ENCODE measurements around the gene HOXB7.

Gene HOXB7

DNA sequence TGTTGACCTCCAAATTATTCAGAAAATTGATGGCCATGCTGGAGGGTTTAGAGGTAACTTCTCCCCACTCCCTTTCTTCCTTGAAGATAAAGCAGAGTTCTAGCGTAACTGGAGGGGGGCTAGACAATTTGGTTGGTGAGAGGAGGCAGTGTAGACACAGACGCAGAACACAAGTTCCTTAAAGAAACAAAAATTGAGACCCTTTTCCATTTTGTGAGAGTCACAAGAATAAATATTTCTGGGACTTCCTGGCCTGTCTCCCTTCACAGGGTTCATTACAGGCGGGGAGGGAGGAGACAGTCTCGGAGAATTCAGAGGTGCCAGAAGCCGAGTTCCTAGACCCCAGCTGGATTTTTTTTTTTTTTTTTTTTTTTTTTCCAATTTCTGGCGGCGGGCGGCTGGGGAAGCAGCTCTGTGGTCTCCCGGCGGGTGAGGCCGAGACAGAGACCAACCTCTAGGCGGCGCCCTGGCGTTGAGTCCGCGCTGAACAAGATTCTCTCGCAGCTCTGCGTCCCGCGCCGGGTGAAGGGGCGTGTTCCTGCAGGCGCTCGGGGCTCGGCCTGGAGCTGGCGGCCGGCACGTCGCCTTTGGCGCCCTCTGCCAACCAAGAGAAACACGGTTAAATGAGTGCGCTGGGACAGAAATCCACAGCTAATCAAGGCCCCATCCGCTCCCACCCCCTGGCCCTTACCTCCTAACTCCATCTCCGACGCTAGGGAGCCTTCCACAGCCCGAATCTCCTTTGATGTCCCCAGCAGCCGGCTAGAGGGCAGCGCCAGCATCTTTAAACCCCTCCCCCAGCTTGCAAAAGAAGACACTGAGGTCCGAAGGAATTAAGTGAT lies 25.6 kb upstream of the HOXB7 start:
- peak in 5 of 6 experiments; percentile 22 to 50 (median 39) for DNase-seq

DNA sequence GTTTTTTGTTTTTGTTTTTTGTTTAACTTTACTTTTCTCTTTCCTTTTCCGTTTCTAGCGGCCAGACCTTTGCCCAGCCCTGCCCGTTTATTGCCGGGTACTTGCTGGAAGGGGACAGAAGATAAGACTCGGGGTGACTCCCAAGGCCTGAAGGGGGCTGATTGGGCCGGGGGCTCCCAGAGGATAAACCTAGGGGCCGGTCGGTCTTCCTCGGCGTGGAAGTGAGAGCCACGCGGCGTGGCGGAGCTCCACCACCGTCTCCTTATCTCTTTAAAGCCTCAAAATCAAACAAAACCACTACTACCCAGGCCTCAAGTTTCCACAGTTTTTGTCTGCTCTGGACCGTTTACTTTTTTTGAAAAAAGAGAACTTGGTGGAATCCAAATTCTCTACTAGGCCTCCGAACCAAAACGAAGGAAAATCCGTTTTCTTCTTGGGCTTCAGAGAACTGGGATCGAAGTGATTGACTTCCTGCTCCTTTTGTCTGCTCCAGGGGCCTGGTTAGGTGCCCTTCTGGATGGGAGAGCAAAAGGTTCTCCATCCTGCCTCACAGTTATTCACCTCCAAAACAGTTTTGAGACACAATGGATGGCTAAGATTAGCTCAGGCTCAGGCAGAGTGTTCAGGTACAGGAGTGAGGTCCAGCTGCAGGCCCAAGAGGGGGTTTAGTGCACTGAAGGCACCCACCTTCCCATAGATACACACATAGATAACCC lies 23.8 kb upstream of the HOXB7 start:
- no peak for DNase-seq

DNA sequence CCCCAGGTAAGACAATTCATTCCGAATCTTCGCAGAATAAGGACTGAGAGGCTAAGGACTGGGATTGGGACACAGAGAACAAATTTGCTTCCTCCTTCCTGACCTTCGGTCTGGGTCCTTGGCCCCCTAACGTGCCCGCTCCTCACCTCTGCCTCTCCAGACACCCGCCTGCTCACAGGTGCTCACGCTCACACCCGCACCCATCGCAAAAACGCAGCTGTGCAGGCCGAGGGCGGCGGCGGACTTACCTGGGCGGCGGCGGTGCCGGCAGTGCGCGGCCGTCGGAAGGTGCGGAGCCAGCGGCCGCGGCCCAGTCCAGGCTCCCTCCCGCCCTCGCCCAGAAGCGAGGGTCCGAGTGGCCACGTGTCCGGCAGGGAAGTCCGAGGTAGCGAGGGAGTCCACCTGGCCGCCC lies 22.5 kb upstream of the HOXB7 start:
- DNase-seq, result no peak

DNA sequence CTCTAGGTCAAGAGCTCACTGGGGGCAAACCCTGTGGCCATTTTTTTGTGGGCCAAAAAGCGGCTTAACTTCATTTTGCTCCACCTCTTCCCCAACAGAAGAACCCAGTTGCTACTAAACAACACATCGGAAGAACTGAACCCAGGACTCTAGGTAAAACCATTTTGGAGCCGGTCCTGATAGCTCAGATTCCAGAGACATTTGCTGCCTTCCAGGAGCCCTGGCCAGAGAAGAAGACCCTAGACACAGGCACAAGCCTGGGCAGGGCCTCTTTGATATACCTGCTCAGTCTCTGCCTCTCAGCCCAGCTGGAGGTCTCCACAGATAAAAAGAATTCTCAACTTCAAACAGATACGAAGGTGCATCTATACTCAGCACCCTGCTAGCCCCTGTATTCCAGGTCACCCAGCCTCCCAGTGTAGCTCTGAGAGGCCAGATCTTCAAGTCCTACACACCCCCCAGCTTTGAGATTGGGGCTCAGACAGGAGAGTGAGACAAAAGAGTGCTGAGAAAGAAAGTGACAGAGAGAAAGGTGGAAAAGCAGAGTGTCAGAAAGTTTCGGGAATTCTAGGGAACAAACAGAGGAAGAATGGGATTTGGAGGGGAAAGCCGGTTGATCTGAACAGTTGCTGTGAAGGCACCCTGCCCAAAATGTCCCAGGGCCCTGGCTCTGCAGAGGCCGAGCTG lies 21.9 kb upstream of the HOXB7 start:
- DNase-seq, result no peak

DNA sequence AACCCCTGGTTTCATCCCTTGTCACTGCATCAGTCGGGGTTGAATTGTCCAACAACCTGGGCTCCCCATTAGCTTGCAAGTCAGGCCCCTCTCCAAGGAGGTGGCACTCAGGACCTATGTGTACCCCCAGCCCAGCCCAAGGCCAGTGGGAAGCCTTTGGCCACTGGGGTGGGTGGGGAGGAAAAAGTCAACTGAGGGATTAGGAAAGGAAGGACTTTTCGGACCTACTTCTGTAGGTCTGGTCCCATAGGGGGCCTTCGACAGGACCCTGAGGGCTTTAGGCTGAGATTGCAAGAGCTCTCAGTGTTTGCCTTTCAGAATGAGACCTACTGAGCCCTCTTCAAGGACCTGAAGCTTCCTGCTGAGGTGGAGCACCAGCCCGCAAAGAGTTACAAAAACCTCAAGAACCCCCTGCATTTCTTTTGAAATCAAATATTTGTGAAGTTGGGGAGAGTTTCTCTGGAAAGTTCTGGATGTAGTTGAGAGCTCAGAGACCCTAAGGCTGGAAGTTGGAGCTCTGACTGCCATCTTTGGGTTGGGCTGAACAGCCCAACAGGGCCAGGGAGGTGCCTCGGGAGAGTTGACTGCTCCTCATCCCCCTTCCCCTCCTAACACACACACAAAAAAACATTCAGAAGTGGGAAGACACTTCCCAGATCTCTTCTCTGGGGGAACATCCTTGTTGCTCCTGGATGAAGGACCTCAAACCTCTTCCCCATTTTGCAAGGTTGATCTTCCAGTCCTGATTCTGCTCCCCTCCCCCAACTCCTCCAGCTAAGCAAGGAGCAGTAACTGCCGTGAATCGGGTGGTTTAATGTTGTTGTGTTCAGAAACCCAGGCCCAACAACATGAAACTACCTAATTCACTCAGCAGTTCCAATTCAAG lies 21.1 kb upstream of the HOXB7 start:
- DNase-seq, result no peak

DNA sequence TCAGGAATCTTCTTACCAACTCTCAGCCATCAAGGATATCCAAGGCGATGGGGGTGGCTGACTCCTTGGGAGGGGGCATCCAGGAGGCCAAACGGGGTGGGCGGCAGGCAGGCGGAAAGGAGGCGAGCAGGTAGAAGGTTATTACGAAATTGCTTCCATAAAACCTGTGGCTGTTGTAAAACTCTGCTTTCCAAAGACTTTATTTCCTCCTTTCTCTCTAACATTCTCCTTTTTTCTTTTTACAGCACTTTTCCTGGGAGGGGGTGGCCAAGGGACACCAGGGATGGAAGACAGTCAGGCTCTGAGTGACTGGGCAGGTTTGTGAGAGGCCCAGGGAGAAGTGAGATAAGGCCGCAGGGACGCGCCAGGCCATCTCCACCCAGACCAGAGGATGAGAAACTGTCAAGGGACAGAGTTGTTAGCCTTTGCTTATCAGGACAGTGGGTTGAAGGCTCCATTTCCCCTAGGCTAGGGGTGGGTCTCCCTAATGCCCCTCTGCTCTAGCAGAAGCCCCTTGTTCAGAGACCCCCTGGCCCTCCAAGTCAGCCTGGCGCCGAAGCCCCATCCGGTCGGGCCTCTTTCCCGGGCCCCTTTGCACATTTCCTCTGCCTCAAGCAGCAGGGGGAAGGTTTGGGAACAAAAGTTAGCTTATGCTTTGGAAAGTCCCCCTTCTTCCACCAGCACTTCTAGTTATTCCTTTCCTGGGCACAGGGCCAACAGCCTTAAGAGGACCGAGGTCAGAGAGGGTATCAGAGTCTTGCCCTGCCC lies 20.3 kb upstream of the HOXB7 start:
- DNase-seq, result no peak

DNA sequence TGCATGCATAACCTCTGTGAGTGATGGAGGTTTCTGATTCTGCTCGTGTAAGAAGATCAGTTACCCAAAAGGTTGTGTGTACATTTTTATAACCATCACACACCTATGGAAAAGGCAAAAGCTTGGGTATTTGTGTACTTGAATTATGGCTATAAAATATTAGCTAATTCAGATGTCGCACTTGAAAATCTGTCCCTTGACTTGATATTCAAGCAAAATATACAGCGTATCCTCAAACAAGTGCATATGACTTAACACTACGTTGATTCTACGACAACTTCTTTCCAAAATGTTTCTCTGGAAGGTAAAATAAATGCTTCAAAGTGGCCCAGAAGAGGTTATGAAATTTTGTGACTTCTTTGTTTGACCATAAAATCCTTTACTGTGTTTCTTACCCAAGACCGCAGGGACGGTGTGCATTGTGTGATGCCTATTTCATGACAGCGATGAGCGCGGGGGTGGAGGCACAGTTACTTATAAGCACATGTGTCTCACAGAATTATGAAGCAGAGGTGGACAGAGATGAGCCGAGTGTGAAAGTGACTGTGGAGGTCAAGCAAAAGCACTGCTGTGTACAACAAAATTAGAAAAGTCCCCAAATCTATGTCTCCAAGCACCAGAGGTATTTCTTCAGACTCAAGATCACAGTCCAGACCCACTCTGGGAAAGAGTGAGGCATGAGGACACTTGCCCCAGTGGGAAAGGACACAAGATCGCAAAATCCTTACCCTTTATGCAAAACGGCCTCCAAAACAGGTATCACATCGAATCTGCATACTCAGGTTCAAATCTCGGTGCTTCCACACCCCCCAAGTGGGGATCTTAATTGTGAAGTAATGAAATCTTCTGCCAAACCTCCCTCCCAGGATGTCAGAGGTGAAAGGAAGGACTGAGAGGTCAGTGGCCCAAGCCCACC lies 19.4 kb upstream of the HOXB7 start:
- no peak for DNase-seq

DNA sequence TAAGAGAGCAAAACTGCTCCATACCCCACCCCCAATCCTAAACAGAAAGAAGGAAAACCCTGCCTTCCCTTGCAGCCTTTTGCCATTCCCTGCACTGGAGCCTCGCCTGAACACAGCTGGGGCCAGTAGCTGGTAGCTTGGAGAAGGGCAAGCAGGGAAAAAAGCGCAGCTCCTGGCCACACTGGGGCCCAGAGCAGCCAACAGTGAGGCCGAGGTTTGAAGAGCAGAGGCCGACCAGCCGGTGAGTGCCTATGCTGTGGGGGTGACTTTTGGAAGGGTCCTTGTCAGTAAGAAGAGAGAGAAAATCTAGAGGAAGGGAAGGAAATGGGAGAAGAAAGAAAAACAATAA lies 18.6 kb upstream of the HOXB7 start:
- DNase-seq, result no peak

DNA sequence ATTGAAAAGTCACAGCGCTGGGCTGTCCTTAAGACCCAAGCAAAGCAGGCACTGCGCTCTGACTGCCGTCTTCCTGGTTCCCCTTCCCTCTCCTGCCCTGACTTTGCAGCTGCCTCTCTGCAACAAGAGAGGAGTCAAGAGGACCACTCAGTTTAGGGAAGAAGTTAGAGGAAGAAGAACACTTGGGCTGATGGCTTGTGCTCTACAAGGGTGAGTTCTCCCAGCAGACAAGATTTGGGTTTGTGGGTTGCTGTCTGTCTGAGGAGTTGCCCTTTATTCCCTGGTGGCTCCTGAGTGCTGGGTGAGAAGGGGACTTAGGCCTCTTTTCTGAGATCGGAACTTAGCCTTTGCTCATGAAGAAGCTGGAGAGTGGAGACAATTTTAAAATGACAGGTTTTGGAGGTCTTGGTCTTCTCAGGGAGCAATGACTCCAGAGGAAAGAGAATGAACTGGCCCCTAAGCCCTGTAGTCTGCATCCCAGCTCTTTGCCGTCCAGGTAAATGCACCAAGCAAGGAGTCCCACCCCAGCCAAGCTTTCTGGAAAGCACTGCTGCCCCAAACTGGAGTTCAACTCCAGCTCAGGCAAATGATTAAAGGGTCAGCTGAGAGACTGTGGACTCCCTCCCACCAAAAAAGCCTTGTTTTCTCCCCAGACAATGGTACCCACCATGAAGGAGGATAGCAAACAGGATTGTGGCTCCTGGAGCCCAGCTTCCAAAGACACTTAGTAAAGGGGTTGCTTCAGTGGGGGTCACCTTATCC lies 18.0 kb upstream of the HOXB7 start:
- DNase-seq, result no peak

DNA sequence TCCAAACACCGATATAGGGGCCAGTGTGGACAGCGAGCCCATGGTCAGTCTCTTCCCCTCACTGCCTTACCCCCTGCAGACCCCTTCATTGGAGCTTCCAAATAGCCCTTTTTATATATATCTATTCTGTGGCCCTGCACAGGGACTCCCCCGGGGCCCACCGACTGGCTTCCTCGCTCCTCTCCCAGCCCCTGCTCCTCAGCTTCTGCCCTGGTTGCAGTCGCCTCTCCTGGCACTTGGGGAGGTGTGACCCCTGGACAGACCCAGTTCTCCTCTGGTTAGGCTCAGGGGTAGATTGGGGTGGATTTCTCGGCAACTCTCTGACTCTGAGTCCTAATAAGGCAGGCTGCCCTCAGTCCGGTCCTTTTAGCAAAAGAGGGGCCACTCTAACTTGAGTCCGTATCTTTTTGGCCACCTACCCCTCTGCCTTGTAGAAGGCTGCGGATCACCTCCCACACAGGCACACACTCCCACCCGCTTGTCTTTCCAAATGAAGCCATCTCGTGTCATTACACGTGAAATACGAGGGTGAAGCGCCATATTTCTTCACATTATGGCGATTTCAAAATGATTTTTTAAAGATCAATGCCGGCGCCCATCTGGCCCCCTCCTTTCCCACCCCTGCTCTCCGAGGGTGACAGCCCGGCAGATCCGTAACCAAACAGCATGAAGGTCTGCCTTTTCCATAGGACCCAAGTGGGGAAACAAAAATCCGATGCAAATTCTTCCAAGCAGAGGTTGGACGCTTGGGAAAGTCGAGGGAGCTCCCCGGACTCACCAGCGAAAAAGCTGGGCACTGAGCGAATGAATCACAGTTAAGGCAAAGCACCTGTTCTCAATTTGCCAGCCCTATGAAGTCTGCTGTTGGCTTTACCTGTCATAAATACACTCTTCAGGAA lies 17.1 kb upstream of the HOXB7 start:
- no peak for DNase-seq

DNA sequence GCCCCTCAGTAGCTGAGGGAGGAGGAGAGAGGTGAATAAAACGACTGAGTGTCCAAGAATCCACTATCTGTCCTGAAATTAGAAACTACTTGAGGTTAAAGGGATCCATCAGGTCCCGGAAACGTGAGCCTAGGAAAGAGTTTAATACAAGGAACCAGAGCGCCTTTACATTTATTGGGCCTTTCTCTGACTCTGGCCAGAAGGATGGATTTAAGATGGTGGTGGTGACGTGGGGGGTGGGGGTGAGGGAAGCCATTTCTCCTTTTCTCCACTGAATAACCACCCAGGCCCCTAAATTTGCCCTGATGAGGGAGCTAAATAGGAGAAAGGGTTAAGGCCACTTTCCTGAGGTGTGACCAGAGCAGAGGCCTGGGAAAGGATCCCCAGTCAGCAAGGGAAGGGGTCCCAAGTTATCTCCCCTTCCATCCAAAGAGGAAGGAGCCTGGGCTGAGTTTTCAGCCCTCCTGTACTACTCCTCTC lies 16.3 kb upstream of the HOXB7 start:
- no peak for DNase-seq

DNA sequence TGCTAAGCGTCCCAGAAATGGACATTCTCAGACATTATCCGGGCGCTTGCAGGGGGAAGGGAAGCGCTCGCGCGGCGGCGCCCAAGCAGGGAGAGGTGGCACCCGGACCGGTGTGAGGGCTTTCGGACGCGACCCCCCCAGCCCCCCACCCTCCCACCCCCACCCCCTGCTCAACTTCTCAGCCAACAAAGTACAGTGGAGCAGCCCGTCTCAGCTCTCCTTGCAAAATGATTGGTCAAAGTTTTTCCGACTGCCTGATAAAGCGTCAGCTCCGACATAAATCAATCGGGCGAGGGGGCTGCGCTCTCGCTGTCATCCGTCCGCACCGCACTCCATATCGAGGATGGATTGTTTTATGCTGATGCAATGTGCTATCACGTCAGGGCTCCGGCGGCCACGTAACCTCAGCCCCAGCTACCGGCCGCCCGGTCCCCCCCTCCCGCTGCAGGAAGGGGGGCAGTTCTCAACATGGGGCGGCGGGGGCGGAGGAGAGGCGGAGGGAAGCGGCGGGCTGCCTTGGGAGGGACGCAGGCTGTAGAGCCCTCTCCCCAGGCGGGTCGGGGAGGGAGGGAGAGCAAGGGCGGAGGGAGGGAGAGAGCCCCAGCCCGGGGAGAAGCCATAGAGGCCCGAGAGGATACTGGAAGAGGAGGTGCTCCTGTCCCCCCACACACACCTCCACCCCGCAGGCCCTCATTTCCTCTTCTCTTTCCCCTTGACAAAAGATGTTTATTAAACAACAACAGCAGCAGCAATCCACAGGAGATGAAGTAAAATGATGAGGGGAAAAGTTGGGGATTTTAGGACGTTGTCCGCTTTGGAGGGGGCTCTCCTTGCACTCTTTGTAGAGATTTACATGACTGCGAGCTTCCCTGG lies 15.7 kb upstream of the HOXB7 start, which contains the start of gene HOXB9:
HOXB9 (minus strand) TSS at position 114 of the 873 bp plus-strand sequence; CDS start at position 25, 89 bp downstream.
- DNase-seq, result peak in 3 of 6 experiments; percentile 17 to 30 (median 25)

DNA sequence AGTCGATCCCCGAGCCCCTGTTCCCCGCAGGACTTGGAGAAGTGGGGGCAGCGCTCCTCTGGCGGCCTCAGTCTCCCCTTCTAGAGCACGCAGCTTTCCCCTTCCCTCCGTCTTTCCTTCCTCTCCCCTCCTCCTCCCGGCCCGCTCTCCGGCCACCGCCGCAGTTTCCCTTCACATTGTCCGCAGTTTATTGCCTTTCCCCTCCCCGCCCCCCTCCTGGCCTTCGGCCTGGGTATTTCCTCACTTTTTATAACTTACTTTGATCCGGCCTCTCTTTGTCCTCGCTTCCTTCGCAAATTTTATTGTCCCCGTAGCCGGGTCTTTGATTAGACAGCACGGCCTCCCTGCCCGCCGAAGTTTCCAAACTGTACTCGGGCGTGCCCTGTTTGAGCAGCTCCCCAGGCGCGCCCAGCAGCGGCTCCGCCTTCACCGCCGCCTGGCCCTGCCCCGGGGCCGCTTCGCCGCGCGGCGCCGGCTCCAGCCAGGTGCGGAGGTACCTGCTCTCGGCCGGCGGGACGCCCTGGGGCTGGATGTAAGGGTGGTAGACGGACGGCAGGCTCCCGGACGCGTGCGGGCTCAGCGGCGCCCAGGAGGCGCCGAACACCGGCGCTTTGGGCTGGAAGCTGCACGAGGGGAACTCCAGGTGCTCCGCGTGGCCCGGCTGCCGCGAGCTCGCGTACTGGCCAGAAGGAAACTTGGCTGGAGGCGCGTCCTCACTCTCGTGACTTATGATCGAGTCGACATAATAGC lies 14.9 kb upstream of the HOXB7 start:
- peak in 3 of 6 experiments; percentile 33 to 57 (median 44) for DNase-seq

DNA sequence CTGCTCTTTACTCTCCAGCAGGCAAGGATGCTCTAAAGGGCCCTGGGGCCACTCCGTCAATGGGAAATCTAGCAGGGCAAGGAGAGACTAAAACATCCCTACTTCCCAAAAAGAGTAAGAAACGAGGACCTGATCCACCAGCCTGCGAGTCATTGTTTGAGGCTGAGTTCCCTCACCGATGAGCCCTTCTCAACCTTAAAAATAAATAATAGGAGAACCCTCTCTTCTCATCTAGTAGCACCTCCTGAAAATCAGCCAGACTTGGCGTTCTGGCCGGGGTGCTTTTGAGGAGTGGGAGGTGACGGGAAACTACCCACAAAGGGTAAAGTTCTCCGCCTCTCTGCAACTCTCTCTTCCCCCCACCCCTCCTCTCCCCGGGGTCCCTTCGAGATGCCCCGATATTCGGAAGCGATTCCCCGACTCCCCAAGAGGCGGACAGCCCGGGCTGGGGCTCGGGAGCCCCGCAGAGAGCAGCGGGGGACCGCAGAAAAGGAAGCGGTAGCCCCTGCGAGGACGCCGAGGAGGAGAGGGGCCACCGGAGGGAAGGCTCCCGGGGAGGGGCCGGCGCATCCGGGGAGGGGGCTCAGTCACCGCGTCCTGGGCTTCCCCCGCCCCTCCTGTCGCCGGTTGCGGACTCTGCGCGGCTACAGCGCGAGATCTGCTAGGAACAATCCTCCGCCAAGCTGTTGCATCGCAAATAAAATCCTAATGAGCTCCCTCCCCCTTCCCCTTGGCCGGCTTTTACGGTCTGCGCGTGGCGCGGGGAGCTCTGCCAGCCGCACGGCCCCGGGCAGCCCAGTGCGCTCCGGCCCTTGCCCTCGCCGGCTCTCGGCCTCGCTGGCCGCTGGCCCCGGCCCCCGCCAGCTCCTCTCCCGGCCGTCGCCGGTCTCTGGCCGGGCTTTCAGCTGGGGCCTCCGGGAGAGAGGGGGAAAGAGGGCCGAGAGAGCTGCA lies 14.0 kb upstream of the HOXB7 start:
- DNase-seq, result peak in 1 of 6 experiments; percentile 29

DNA sequence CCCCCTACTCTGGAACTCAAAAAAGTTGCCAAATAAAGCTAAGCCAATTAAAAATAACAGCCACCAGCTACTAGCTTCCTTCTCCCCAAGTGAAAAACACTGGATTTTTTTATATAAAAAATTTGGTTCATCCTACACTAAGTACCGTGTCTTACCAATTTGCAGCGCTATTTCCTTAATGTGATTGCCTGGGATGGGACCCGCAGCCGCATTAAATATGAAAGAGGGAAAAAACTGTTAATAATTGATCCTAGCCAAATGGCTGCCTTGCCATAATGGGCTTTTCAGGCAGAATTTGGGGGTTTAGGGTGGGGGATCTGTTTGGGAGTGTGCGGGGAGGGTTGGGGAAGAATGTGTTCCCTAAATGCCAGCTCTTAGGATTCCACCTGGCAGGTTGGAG lies 13.3 kb upstream of the HOXB7 start:
- no peak for DNase-seq

DNA sequence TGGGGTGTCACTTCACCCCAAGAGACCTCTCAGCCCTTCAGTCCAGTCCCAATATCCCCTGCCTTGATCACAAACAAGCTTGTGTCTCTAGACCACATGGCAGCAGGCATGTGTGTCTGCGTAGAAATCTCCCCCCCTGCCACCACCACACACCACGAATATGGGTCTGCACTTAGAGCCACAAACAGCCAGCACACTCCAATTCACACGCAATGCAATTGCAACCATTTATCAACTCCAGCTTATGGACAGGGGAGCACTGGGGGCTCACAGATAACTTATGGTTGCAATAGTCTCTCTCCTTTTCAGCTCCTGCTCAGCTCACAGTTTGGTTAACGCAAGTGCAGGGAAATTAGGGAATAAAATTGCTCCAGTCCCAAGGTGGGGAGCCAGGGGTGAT lies 12.8 kb upstream of the HOXB7 start:
- DNase-seq, result no peak

Data from stimulated activated naive CD4-positive, alpha-beta T cell (primary cell).